Activated naive CD8-positive, alpha-beta T cell treated with anti-CD3 and anti-CD28 coated beads, Interleukin-2, amount 50 U/mL, for 24 hours (primary cell): ENCODE measurements around the gene IPO8.
"Not testable (repeated sequence)": the region's sequence is repeated elsewhere in the genome, so short reads cannot be mapped to it uniquely, and the experiment has no call there.

Source experiments
- ATAC-seq: fragments of 150-1000 bp; cut with Tn5 transposase; one replicate; pipeline ENCODE4 v1.10.0; 2021
- DNase-seq: peaks from one replicate; pipeline ENCODE4 v3.0.0; 2021
- H3K27ac Mint-ChIP-seq: one replicate; pipeline ENCODE4 v1.8.0; 2021; ENCODE audit warnings: mild to moderate bottlenecking, mixed read lengths
- H3K27me3 Mint-ChIP-seq: one replicate; pipeline ENCODE4 v1.8.0; 2021; ENCODE audit warnings: mixed read lengths
- H3K36me3 Mint-ChIP-seq: one replicate; pipeline ENCODE4 v1.8.0; 2021; ENCODE audit warnings: low read depth, mixed read lengths
- H3K4me1 Mint-ChIP-seq: one replicate; pipeline ENCODE4 v1.8.0; 2021; ENCODE audit warnings: mixed read lengths
- H3K4me3 Mint-ChIP-seq: one replicate; pipeline ENCODE4 v1.8.0; 2021; ENCODE audit warnings: mild to moderate bottlenecking, moderate library complexity, mixed read lengths
- H3K9me3 Mint-ChIP-seq: one replicate; pipeline ENCODE4 v1.8.0; 2021; ENCODE audit warnings: mixed read lengths

IPO8 gene

GRCh38 chr12:30604302-30604701, 91.4 kb downstream of the IPO8 start:
- ATAC-seq, DNase-seq: not testable (repeated sequence)

GRCh38 chr12:30603129-30603528, 92.5 kb downstream of the IPO8 start:
- H3K4me3 Mint-ChIP-seq, result no peak overlapping the region

More at GRCh38 chr12:30604302-30604701, 91.4 kb downstream of the IPO8 start:
- H3K27me3 Mint-ChIP-seq, result peaks cover 11% of the 10 kb centered on the region
- H3K4me1 Mint-ChIP-seq, H3K4me3 Mint-ChIP-seq, H3K36me3 Mint-ChIP-seq, H3K27ac Mint-ChIP-seq: not testable (repeated sequence)
- peaks cover 23% of the 10 kb centered on the region for H3K9me3 Mint-ChIP-seq

GRCh38 chr12:30602678-30603077, 93.0 kb downstream of the IPO8 start:
- Mint-ChIP-seq H3K27me3 (peaks cover 5% of the 10 kb centered on the region), H3K4me3 (no peak overlapping the region), H3K4me1 (no peaks in the 10 kb centered on the region), H3K9me3 (peaks cover 15% of the 10 kb centered on the region), H3K36me3 (peaks cover 2% of the 10 kb centered on the region), H3K27ac (no peak overlapping the region)
- ATAC-seq, result no peak
- DNase-seq, result no peak

More at GRCh38 chr12:30603129-30603528, 92.5 kb downstream of the IPO8 start:
- no peak overlapping the region for H3K27ac Mint-ChIP-seq
- H3K4me1 Mint-ChIP-seq, result no peaks in the 10 kb centered on the region
- peaks cover 2% of the 10 kb centered on the region for H3K36me3 Mint-ChIP-seq
- ATAC-seq, result no peak
- no peak for DNase-seq
- peaks cover 15% of the 10 kb centered on the region for H3K9me3 Mint-ChIP-seq
- peaks cover 5% of the 10 kb centered on the region for H3K27me3 Mint-ChIP-seq

- H3K9me3 Mint-ChIP-seq, result peaks cover 15% of the 10 kb centered on the region
- no peaks in the 10 kb centered on the region for H3K4me1 Mint-ChIP-seq
These were observed 96.1 kb downstream of the IPO8 start for GRCh38 chr12:30599608-30600007.

GRCh38 chr12:30598889-30599288, 96.8 kb downstream of the IPO8 start:
- no peaks in the 10 kb centered on the region for H3K4me1 Mint-ChIP-seq
- ATAC-seq, result no peak
- peaks cover 2% of the 10 kb centered on the region for H3K36me3 Mint-ChIP-seq

More at GRCh38 chr12:30599608-30600007, 96.1 kb downstream of the IPO8 start:
- H3K27ac Mint-ChIP-seq, result no peak overlapping the region
- ATAC-seq, result no peak
- no peak overlapping the region for H3K4me3 Mint-ChIP-seq
- H3K27me3 Mint-ChIP-seq, result peaks cover 2% of the 10 kb centered on the region
- peaks cover 2% of the 10 kb centered on the region for H3K36me3 Mint-ChIP-seq
- no peak for DNase-seq

GRCh38 chr12:30595742-30596141, 99.9 kb downstream of the IPO8 start:
- Mint-ChIP-seq H3K4me1 (no peaks in the 10 kb centered on the region), H3K27ac (no peak overlapping the region), H3K9me3 (no peaks in the 10 kb centered on the region), H3K36me3 (no peaks in the 10 kb centered on the region), H3K4me3 (no peak overlapping the region), H3K27me3 (no peaks in the 10 kb centered on the region)
- DNase-seq, result no peak
- no peak for ATAC-seq

More at GRCh38 chr12:30598889-30599288, 96.8 kb downstream of the IPO8 start:
- H3K27me3 Mint-ChIP-seq, result peaks cover 2% of the 10 kb centered on the region
- no peak overlapping the region for H3K4me3 Mint-ChIP-seq
- H3K27ac Mint-ChIP-seq, result no peak overlapping the region
- DNase-seq, result no peak
- peaks cover 15% of the 10 kb centered on the region for H3K9me3 Mint-ChIP-seq

DNA sequence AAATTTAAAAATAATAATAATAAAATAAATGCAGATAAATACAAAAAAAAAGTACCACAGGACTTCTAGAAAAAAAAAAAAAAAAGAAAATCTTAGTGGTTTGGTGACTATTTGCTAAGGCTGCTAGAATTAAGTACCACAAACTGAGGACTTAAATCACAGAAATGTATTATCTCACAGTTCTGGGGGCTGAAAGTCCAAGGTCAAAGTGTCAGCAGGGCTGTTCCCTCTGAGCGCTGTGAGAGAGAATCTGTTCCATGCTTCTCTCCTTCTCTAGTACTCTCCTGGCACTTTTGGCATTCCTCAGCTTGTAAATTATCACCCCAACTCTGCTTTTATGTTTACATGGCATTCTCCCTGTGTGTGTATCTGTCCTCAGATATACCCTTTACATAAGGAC, 101.2 kb downstream of the IPO8 start:
- DNase-seq, result no peak
- ATAC-seq, result no peak
- Mint-ChIP-seq H3K9me3 (peaks cover 2% of the 10 kb centered on the region), H3K4me3 (no peak overlapping the region), H3K27ac (no peak overlapping the region), H3K4me1 (no peaks in the 10 kb centered on the region), H3K27me3 (no peaks in the 10 kb centered on the region), H3K36me3 (no peaks in the 10 kb centered on the region)

GRCh38 chr12:30588572-30588971, 107.1 kb downstream of the IPO8 start:
- DNase-seq, H3K4me3 Mint-ChIP-seq, H3K36me3 Mint-ChIP-seq, H3K27me3 Mint-ChIP-seq, H3K4me1 Mint-ChIP-seq, ATAC-seq, H3K9me3 Mint-ChIP-seq, H3K27ac Mint-ChIP-seq: not testable (repeated sequence)

DNA sequence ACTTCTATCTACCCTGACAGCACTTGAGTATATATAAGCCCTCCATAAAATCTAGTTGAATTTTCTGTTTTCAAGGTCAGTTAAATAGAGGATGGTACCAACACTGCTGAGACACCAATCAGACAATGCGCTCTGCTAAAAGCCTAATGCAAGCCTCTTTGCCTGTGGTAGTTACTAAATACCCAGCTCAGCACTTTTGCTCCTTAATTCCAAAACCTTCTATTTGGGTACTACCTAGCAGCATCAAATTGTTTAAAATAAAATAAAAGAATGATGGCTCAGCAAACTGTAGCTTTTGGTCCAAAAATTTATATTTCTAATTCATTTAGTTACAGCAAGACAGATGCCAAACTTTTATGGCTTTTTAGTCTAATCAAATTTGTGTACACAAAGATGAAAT, 107.9 kb downstream of the IPO8 start:
- Mint-ChIP-seq H3K4me1 (no peaks in the 10 kb centered on the region), H3K27ac (no peak overlapping the region), H3K27me3 (no peaks in the 10 kb centered on the region), H3K9me3 (peaks cover 3% of the 10 kb centered on the region), H3K36me3 (no peaks in the 10 kb centered on the region), H3K4me3 (no peak overlapping the region)
- DNase-seq, result no peak
- no peak for ATAC-seq

DNA sequence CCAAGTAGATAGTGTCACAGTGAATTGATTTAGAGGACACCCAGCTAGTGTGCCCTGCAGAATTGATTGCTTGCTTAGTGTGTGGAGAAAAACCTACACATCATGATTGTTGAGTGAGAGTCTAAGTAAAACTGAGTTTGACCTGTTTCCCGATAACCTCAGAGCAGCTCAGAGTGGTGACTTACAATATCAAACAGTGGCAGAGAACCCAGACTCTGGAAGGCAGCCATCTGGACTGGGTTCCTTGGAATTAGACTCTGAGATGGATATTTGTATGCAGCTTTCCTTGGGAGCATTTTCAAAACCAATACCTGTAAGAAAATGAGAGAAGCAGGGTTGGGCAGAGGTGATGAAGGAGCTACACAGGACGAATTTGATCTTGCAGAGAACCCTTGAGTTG, 109.8 kb downstream of the IPO8 start:
- Mint-ChIP-seq H3K4me1 (no peaks in the 10 kb centered on the region), H3K27ac (no peak overlapping the region), H3K36me3 (no peaks in the 10 kb centered on the region), H3K27me3 (no peaks in the 10 kb centered on the region), H3K4me3 (no peak overlapping the region), H3K9me3 (peaks cover 3% of the 10 kb centered on the region)
- ATAC-seq, result no peak
- DNase-seq, result no peak

GRCh38 chr12:30582943-30583342, 112.7 kb downstream of the IPO8 start:
- DNase-seq (no peak), ATAC-seq (no peak)
- H3K27me3 Mint-ChIP-seq, result no peaks in the 10 kb centered on the region
- H3K27ac Mint-ChIP-seq, result no peak overlapping the region
- H3K9me3 Mint-ChIP-seq, result no peaks in the 10 kb centered on the region
- H3K36me3 Mint-ChIP-seq, result no peaks in the 10 kb centered on the region
- no peaks in the 10 kb centered on the region for H3K4me1 Mint-ChIP-seq
- H3K4me3 Mint-ChIP-seq, result no peak overlapping the region

DNA sequence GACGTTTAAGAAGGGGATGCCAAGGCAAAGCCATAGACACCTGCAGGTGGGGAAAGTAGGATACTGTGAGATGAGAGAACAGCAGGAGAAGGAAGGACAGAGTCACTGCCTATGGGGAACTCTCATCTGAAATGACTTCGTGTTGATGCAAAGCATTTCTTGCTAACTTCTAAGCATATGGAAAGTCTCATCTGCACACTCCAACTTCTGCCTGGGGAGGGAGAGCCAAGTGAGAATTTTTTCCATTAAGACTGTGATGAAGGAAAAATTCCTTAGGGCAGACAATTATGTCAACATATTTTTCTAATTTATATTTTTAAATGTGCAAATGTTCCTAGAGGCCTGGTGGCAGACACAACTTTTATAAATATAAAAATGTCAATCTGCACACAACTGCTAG, 115.3 kb downstream of the IPO8 start:
- H3K27ac Mint-ChIP-seq, result no peak overlapping the region
- DNase-seq (no peak), ATAC-seq (no peak)
- H3K4me3 Mint-ChIP-seq, result no peak overlapping the region
- no peaks in the 10 kb centered on the region for H3K27me3 Mint-ChIP-seq
- no peaks in the 10 kb centered on the region for H3K36me3 Mint-ChIP-seq
- no peaks in the 10 kb centered on the region for H3K9me3 Mint-ChIP-seq
- H3K4me1 Mint-ChIP-seq, result no peaks in the 10 kb centered on the region
